ENCODE data around the gene PKP1.
A peak's percentile ranks its signal among the peaks of the same experiment; 100 is the strongest.

The PKP1 gene

DNA sequence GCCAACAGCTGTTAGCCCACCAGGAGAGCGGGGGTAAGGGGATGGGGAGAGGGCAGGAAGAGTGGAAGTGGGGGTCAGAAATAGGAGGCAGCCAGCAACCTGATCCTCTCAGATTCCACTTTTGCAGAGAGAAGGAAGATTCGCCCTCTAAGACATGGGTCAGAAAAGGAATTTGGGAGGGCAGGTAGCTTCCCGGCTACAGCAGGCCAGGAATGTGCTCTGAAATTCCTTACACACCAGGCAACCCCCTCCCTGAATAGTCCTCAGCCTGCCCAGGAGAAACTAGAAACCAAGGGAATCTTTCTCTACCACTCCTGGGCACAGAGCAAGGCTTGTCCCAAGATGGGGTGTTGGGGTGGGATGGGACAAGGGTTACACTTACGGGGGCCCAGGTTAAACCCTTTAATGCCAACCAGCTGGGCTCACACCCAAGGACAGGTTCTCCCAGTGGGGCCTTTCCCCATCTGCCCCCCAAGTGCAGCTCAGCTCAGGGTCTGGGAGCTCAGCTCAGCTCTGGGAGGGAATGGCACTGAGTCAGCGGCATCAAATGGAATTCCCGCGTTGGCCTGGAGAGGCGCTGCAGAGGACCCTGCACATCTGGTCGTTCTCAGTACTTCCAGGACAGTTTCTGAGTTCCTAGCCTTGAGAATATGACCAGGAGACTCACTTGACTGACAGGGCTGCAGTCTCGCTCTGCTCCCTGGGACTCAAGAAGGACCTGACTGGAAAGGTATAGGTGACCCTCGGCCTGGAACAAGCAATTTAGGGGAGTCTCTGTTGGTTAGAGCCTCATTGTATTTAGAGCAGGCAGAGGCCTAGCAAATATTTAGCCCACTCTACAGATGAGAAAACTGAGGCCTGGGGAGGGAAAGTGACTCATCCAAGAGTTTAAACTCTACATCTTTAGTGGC lies 93.4 kb downstream of the PKP1 start:
- DNase-seq, result no peak

DNA sequence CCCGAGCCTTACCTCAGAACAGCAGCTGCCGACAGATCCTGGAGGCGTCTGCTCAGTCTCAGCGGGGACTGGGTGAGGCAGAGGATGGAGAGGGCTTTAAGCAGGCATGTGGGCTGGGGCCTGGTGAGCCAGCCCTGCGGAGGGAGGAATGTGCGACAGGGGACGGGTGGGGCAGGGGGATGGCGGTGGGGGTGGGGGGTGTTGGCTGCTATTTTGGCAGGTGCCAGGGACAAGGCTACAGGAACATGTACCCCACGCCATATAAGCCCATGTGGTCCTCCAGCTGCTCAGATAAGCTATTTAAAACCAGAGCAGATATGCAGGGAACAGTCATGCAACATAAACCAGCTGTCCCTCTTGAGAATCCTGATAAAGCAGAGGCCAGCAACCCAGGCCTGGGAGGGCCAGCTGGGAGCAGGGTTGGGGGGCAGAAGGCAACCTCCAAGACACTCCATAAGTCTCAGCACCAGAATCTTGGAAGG lies 94.3 kb downstream of the PKP1 start, which contains the start of gene TNNT2:
Gene TNNT2, minus strand, starts transcription at position 70 of the 482 bp plus-strand sequence. CDS start 4,426 bp downstream, outside the sequence.
- no peak for DNase-seq

DNA sequence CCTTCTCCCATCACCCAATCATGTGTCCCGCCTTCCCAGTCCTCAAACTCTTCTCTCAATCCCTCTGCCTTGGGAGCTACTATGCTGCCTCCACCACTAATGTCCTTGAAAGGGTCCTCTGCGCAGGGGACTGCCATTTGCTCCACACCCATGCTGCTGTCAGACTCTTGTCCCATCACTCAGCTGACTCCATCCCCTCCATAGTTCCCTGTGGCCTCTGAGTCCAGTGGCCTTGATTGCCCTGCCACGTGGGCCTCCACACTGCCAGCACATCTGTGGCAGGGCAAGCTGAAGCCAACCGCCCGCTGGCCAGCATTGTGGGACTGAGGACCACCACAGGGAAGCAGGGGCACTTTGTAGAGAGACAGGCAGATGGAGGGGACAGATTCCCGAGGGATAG lies 95.5 kb downstream of the PKP1 start:
- no peak for DNase-seq

DNA sequence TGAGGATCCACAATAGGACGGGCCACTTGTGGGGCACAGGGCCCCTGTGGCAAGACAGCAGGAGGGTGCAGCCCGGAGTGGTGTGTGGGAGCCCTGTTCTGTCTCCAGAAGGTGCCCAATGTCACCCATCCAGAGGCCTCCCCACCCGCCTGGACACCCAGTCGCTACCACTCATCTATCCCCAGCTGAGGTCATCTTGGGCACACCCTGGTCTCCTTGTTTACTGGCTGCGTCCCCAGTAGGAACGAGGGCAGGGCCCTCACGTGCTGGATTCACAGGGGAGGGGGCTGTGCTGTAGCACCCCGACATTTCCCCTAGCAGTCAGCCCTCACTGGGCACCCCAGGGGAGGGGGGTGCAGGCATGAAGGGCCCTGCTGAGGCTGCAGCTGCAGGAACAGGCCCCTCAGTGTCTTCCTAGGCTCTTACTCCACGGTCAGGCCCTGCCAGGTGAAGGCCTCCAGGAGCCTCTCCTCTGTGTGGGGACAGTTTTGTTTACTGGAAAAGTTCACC lies 96.5 kb downstream of the PKP1 start:
- DNase-seq, result no peak

DNA sequence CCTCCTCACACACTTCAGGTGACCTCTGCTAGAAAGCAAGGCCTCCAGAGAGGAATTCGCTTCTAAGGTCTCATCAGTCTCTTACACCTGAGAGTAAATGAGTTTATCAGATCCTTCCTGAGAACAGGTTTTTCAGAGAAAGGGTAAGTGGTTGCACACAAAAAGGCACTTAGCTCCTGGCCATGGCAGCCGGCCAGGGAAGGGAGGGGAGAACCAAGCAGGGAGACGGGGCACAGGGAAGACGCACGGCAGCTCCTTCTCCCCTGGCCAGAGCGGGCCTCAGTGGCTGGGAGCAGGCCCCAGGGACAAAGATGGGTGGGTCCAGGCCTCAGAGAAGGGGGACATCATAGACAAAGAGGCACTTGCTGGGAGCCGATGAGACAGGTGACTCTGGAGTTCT lies 97.8 kb downstream of the PKP1 start:
- DNase-seq, result peak; percentile 13 to 72 (median 47)

Measured in NCI-H1417 (cell line).